Measurements from ENCODE around the gene B3GNT2. TPM values are rescaled to one million over a fixed set of nuclear protein-coding genes. Genes with fewer than 3 reads are reported as not detected.
"Not testable (repeated sequence)": the region's sequence is repeated elsewhere in the genome, so short reads cannot be mapped to it uniquely, and the experiment has no call there.

B3GNT2 gene
- total and polyA plus RNA-seq, 2 donors (not counting 1 experiment from before 2014, with no cell fraction given), result 14.3 to 24.6 TPM

- Histone ChIP-seq H3K4me2 (replicated peaks; ENCODE audit: low read depth, low read length, poor library complexity, severe bottlenecking) (no peak overlapping the region), H3K9me3 (ENCODE audit: control extremely low read depth in 1 of 3, control insufficient read depth in 2 of 3, insufficient read depth in 1 of 3, low read length in 2 of 3) (peaks cover 1 to 9% (median 5%) of the 10 kb centered on the region in 3 donors), H3K79me2 (ENCODE audit: control insufficient read depth, insufficient read depth, low read length) (no peaks in the 10 kb centered on the region), H3K27me3 (replicated peaks in 1 of 4; ENCODE audit: control extremely low read depth in 1 of 4, control insufficient read depth in 3 of 4, insufficient read depth in 4 of 4, low read length in 3 of 4) (no peaks in the 10 kb centered on the region), H3K4me1 (ENCODE audit: control insufficient read depth in 2 of 2, insufficient read depth in 2 of 2, low read length in 2 of 2) (no peaks in the 10 kb centered on the region), H3K27ac (ENCODE audit: low read length in 2 of 2) (no peak overlapping the region), H4K20me1 (ENCODE audit: control insufficient read depth, insufficient read depth, low read length, poor library complexity, severe bottlenecking) (no peaks in the 10 kb centered on the region), H3K4me3 (ENCODE audit: control extremely low read depth in 1 of 5, extremely low read depth in 1 of 5, insufficient read depth in 1 of 5, low read depth in 2 of 5, low read length in 4 of 5) (no peak overlapping the region), H3K9ac (ENCODE audit: low read length) (no peak overlapping the region), H2AFZ (ENCODE audit: insufficient read depth, low read depth, low read length, poor library complexity, severe bottlenecking) (no peak overlapping the region), H3K36me3 (replicated peaks in 1 of 2; ENCODE audit: control extremely low read depth in 1 of 2, control insufficient read depth in 1 of 2, extremely low read depth in 1 of 2, insufficient read depth in 2 of 2, low read length in 1 of 2) (no peaks in the 10 kb centered on the region)
- Mint-ChIP-seq H3K4me3 (no peak overlapping the region), H3K9me3 (ENCODE audit: insufficient read depth) (no peaks in the 10 kb centered on the region), H3K27ac (no peak overlapping the region), H3K27me3 (no peaks in the 10 kb centered on the region), H3K4me1 (no peaks in the 10 kb centered on the region)
- ATAC-seq (ENCODE audit: low read depth), result no peak
- WGBS (ENCODE audit: insufficient coverage), result 98% methylated on average over 5 of the region's 9 CpGs
- intact Hi-C loops (cut with micrococcal nuclease), result no loop called here
- TF ChIP-seq EZH2 (IDR thresholded peaks at IDR 0.05; ENCODE audit: borderline replicate concordance, insufficient read depth, low read depth, low read length, poor library complexity, severe bottlenecking) (no peak), CTCF (IDR thresholded peaks at IDR 0.05) (no peak)
- POLR2A ChIA-PET, result no interaction called here
- no peak for DNase-seq
- CTCF ChIA-PET, result no interaction called here
These were observed 37.3 kb upstream of the B3GNT2 start for GRCh38 chr2:62158444-62159121.

DNA sequence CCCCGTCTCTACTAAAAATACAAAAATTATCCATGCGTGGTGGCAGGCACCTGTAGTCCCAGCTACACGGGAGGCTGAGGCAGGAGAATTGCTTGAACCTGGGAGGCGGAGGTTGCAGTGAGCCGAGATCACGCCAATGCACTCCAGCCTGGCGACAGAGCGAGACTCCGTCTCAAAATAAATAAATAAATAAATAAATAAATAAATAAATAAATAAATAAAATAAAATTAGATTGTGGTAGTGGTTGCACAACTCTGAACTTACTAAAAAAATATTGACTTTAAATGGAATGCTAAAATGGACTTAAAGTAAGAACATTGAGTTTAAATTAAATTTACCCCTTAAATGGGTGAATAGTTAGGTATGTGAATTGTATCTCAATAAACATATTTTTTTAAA lies 35.2 kb upstream of the B3GNT2 start:
- CTCF ChIA-PET; H4K20me1 ChIP-seq (ENCODE audit: control insufficient read depth, insufficient read depth, low read length, poor library complexity, severe bottlenecking): not testable (repeated sequence)

More for the DNA sequence above, 35.2 kb upstream of the B3GNT2 start:
- H3K4me1 Mint-ChIP-seq; ATAC-seq (ENCODE audit: low read depth); H3K27me3 ChIP-seq (replicated peaks in 1 of 4; ENCODE audit: control extremely low read depth in 1 of 4, control insufficient read depth in 3 of 4, insufficient read depth in 4 of 4, low read length in 3 of 4); H3K4me2 ChIP-seq (replicated peaks; ENCODE audit: low read depth, low read length, poor library complexity, severe bottlenecking); H3K9me3 Mint-ChIP-seq (ENCODE audit: insufficient read depth); H3K9ac ChIP-seq (ENCODE audit: low read length); H3K4me3 ChIP-seq (ENCODE audit: control extremely low read depth in 1 of 5, extremely low read depth in 1 of 5, insufficient read depth in 1 of 5, low read depth in 2 of 5, low read length in 4 of 5); H3K27ac Mint-ChIP-seq; H3K27ac ChIP-seq (ENCODE audit: low read length in 2 of 2); POLR2A ChIA-PET; H3K4me1 ChIP-seq (ENCODE audit: control insufficient read depth in 2 of 2, insufficient read depth in 2 of 2, low read length in 2 of 2); H3K27me3 Mint-ChIP-seq; H3K4me3 Mint-ChIP-seq; DNase-seq; H2AFZ ChIP-seq (ENCODE audit: insufficient read depth, low read depth, low read length, poor library complexity, severe bottlenecking); H3K79me2 ChIP-seq (ENCODE audit: control insufficient read depth, insufficient read depth, low read length); H3K9me3 ChIP-seq (ENCODE audit: control extremely low read depth in 1 of 3, control insufficient read depth in 2 of 3, insufficient read depth in 1 of 3, low read length in 2 of 3); intact Hi-C loops (cut with micrococcal nuclease); H3K36me3 ChIP-seq (replicated peaks in 1 of 2; ENCODE audit: control extremely low read depth in 1 of 2, control insufficient read depth in 1 of 2, extremely low read depth in 1 of 2, insufficient read depth in 2 of 2, low read length in 1 of 2): not testable (repeated sequence)
- no CpG with 5 or more reads among the region's 9 CpGs for WGBS (ENCODE audit: insufficient coverage)

Measured in B cell (primary cell).